Kidney (tissue), 14 donors: Measurements from ENCODE around the gene PRR3. TPM values are rescaled to one million over a fixed set of nuclear protein-coding genes. Genes with fewer than 3 reads are reported as not detected.

Experiments used
- DNase-seq, 5 donors: peaks; one replicate each; pipeline ENCODE4 v3.0.0-alpha.2; 2013 to 2020
- FAIRE-seq: peaks from 2 replicates; lab custom pipeline; 2012; peaks lifted over from hg19 to GRCh38; lab: Jason Lieb, UNC
- H3K27ac ChIP-seq, 2 donors: one replicate each; pipeline ENCODE4 v1.7.0; 2013; ENCODE audit warnings: low read depth in 2 of 2, low read length in 2 of 2, inconsistent platforms in 1 of 2
- H3K27me3 ChIP-seq: one replicate; pipeline ENCODE4 v1.7.1; 2013; ENCODE audit warnings: low read length, inconsistent platforms; ENCODE audit not compliant: control insufficient read depth, insufficient read depth
- H3K36me3 ChIP-seq, 3 donors: one replicate each; pipeline versions ENCODE4 v1.7.0 to v1.7.1; 2013; ENCODE audit warnings: low read length in 3 of 3, control low read depth in 1 of 3, inconsistent platforms in 1 of 3; ENCODE audit not compliant: insufficient read depth in 3 of 3, control insufficient read depth in 2 of 3
- H3K4me1 ChIP-seq, 3 donors: one replicate each; pipeline versions ENCODE4 v1.7.0 to v1.7.1; 2013; ENCODE audit warnings: low read length in 3 of 3, inconsistent platforms in 1 of 3, low read depth in 1 of 3; ENCODE audit not compliant: control insufficient read depth in 2 of 3, insufficient read depth in 2 of 3
- H3K4me3 ChIP-seq, 3 donors: one replicate each; pipeline versions ENCODE4 v1.7.0 to v1.8.1; 2013; ENCODE audit warnings: low read length in 3 of 3, control low read depth in 1 of 3, inconsistent platforms in 1 of 3
- H3K9ac ChIP-seq, 3 donors: one replicate each; pipeline versions ENCODE4 v1.7.0 to v1.7.1; 2013; ENCODE audit warnings: low read length in 3 of 3, control low read depth in 1 of 3, inconsistent platforms in 1 of 3
- H3K9me3 ChIP-seq, 3 donors: one replicate each; pipeline versions ENCODE4 v1.7.0 to v1.7.1; 2013; ENCODE audit warnings: low read length in 3 of 3, control low read depth in 1 of 3, inconsistent platforms in 1 of 3; ENCODE audit not compliant: control insufficient read depth in 2 of 3, insufficient read depth in 1 of 3
- intact Hi-C: fragments of 100-400 bp; cut with DNase I; formaldehyde crosslinking; loops from one replicate; pipeline ENCODE4 v1.11.1; 2022
- polyA plus RNA-seq: library from polyadenylated mRNA; stranded (reverse); fragments of 350-450 nt; fragmentation: Illumina TruSeq; extraction: RNeasy Lipid Tissue Mini Kit (QIAGEN cat#74804); gene quantifications from one replicate; pipeline ENCODE4 v1.2.3, GENCODE V29; 2014; ENCODE audit warnings: low read depth, low replicate concordance; ENCODE audit not compliant: insufficient read depth
- total RNA-seq: library from RNA; stranded (reverse); fragmentation: NEBNext Ultra II Directional; extraction: Animal tissue kit (Norgen Biotek cat#: 25700); gene quantifications from one replicate; pipeline ENCODE4 v1.2.1, GENCODE V29; 2021
- TF ChIP-seq, protein P1 (sequence below): IDR thresholded peaks from 3 replicates; pipeline ENCODE4 v1.5.1; 2012; ENCODE audit warnings: mild to moderate bottlenecking, moderate library complexity, borderline replicate concordance; ENCODE audit not compliant: insufficient read depth; ENCODE audit errors: extremely low read depth
- donor health status: control.
- donor health status: control.
- donor health status: control.
- donor health status: control.
- donor health status: control.
- donor health status: DM: yes; HTN: yes; CAD: no.
- donor health status: Normal renal cell carcinoma (clear cell type).

PRR3 gene
- total and polyA plus RNA-seq, 2 donors from 2014 or later = 7.9 to 9.3 TPM

DNA sequence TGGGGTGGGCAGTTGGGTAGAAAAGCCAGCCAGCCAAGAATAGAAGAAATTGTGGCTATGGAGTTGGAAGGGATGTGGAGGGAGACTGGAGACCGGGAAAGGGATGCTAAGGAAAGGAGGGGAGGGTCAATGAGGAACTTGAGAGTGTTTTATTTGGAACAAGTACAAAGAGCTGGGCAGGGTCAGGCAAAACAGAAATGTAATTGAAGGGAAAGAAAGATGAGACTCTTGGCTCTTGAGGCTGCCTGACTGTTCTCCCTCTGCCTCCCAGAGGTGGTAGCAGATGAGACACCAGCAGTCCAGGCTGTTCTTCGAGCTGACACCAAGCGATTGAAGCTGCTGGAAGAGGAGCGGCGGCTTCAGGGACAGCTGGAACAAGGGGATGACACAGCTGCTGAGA is 26.8 kb downstream of the PRR3 start:
- intact Hi-C loops = no loop called here
- H3K36me3 ChIP-seq = peaks cover 12 to 70% (median 50%) of the 10 kb centered on the region in 3 donors
- H3K27ac ChIP-seq = no peak overlapping the region
- H3K4me3 ChIP-seq = no peak overlapping the region
- TF ChIP-seq, protein P1, sequence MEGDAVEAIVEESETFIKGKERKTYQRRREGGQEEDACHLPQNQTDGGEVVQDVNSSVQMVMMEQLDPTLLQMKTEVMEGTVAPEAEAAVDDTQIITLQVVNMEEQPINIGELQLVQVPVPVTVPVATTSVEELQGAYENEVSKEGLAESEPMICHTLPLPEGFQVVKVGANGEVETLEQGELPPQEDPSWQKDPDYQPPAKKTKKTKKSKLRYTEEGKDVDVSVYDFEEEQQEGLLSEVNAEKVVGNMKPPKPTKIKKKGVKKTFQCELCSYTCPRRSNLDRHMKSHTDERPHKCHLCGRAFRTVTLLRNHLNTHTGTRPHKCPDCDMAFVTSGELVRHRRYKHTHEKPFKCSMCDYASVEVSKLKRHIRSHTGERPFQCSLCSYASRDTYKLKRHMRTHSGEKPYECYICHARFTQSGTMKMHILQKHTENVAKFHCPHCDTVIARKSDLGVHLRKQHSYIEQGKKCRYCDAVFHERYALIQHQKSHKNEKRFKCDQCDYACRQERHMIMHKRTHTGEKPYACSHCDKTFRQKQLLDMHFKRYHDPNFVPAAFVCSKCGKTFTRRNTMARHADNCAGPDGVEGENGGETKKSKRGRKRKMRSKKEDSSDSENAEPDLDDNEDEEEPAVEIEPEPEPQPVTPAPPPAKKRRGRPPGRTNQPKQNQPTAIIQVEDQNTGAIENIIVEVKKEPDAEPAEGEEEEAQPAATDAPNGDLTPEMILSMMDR = no peak
- H3K27me3 ChIP-seq = no peaks in the 10 kb centered on the region
- no peak overlapping the region for H3K9ac ChIP-seq
- H3K4me1 ChIP-seq = no peaks in the 10 kb centered on the region
- DNase-seq = peak in 1 of 5 donors; percentile 17
- no peaks in the 10 kb centered on the region for H3K9me3 ChIP-seq
- FAIRE-seq = no peak

DNA sequence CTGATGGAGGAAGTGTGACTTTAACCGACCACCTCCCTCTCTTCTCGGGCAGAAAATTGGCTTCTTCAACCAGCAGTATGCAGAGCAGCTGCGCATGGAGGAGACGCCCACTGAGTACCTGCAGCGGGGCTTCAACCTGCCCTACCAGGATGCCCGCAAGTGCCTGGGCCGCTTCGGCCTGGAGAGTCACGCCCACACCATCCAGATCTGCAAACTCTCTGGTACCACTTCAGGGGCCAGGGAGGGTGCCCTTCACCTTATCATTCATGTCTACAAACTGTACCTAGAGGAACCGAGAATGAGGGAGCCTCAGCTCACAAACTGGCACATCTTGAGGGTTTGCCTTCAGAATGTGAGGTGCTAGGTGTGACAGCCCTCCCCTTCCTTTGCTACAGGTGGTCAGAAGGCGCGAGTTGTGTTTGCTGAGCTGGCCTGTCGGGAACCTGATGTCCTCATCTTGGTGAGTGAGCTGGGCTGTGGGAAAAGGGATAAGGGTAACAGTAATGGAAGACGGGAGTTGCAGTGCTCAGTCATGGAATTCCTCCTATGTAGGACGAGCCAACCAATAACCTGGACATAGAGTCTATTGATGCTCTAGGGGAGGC is 32.8 kb downstream of the PRR3 start:
- intact Hi-C loops = no loop called here
- Histone ChIP-seq H3K9ac (no peak overlapping the region), H3K36me3 (peaks cover 11 to 51% (median 35%) of the 10 kb centered on the region in 3 donors), H3K4me3 (no peak overlapping the region), H3K27me3 (no peaks in the 10 kb centered on the region), H3K27ac (no peak overlapping the region), H3K4me1 (peaks cover 0 to 12% (median 6%) of the 10 kb centered on the region in 3 donors), H3K9me3 (no peaks in the 10 kb centered on the region)
- no peak for DNase-seq
- TF ChIP-seq, protein P1 = no peak
- FAIRE-seq = no peak

DNA sequence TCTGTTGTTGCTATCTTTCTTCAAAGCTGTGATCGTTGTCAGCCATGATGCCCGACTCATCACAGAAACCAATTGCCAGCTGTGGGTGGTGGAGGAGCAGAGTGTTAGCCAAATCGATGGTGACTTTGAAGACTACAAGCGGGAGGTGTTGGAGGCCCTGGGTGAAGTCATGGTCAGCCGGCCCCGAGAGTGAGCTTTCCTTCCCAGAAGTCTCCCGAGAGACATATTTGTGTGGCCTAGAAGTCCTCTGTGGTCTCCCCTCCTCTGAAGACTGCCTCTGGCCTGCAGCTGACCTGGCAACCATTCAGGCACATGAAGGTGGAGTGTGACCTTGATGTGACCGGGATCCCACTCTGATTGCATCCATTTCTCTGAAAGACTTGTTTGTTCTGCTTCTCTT is 33.4 kb downstream of the PRR3 start:
- DNase-seq = no peak
- Histone ChIP-seq H3K9ac (peak overlapping the region in 1 of 3 donors; percentile 28), H3K36me3 (peaks cover 9 to 45% (median 28%) of the 10 kb centered on the region in 3 donors)

More for the DNA sequence above, 33.4 kb downstream of the PRR3 start:
- TF ChIP-seq, protein P1 = no peak
- no peak overlapping the region for H3K4me3 ChIP-seq
- intact Hi-C loops = no loop called here
- H3K9me3 ChIP-seq = no peaks in the 10 kb centered on the region
- FAIRE-seq = no peak
- no peak overlapping the region for H3K27ac ChIP-seq
- peaks cover 0 to 12% (median 6%) of the 10 kb centered on the region in 3 donors for H3K4me1 ChIP-seq
- H3K27me3 ChIP-seq = no peaks in the 10 kb centered on the region
